HAP-1 (cell line): ENCODE measurements around the gene TFCP2L1.

Experiments
- DNase-seq, 2 experiments: peaks; one replicate each; pipeline ENCODE4 v3.0.0-alpha.2; 2016 to 2020; ENCODE audit warnings: low spot score in 2 of 2
- H3K27me3 ChIP-seq: fragments of 250-450 bp; sonication (Bioruptor Pico); 2 replicates; pipeline ENCODE4 v1.5.1; 2020; ENCODE audit warnings: low read depth, mild to moderate bottlenecking, moderate library complexity
- H3K36me3 ChIP-seq: fragments of 250-450 bp; sonication (Bioruptor Pico); replicated peaks from 2 replicates; pipeline ENCODE4 v1.5.1; 2020; ENCODE audit warnings: mild to moderate bottlenecking
- H3K4me1 ChIP-seq: fragments of 250-450 bp; sonication (Bioruptor Pico); 2 replicates; pipeline ENCODE4 v1.5.1; 2020; ENCODE audit warnings: mild to moderate bottlenecking
- H3K4me3 ChIP-seq: fragments of 250-450 bp; sonication (Bioruptor Pico); 2 replicates; pipeline ENCODE4 v1.5.1; 2020; ENCODE audit warnings: mild to moderate bottlenecking, moderate library complexity
- H3K9me3 ChIP-seq: fragments of 250-450 bp; sonication (Bioruptor Pico); 2 replicates; pipeline ENCODE4 v1.5.1; 2020; ENCODE audit warnings: mild to moderate bottlenecking, moderate library complexity
- in situ Hi-C: fragments of 300-500 bp; cut with MboI; formaldehyde crosslinking; loops from 3 replicates; pipeline ENCODE4 v1.14.3; 2020; ENCODE audit warnings: low sequenced_read_pairs, inconsistent platforms, mixed read lengths

TFCP2L1 gene

GRCh38 chr2:121203591-121204249, 81.3 kb downstream of the TFCP2L1 start:
- Histone ChIP-seq H3K27me3 (no peaks in the 10 kb centered on the region), H3K4me3 (no peak overlapping the region), H3K4me1 (no peaks in the 10 kb centered on the region), H3K36me3 (no peaks in the 10 kb centered on the region), H3K9me3 (no peaks in the 10 kb centered on the region)
- no peak for DNase-seq
- in situ Hi-C loops = no loop called here

GRCh38 chr2:121202541-121203310, 82.3 kb downstream of the TFCP2L1 start:
- in situ Hi-C loops = no loop called here
- H3K27me3 ChIP-seq = no peaks in the 10 kb centered on the region
- no peak for DNase-seq

GRCh38 chr2:121201796-121202195, 83.2 kb downstream of the TFCP2L1 start:
- no peak for DNase-seq
- no peaks in the 10 kb centered on the region for H3K4me1 ChIP-seq
- H3K27me3 ChIP-seq = no peaks in the 10 kb centered on the region
- no peaks in the 10 kb centered on the region for H3K36me3 ChIP-seq
- no peak overlapping the region for H3K4me3 ChIP-seq
- in situ Hi-C loops = no loop called here
- H3K9me3 ChIP-seq = no peaks in the 10 kb centered on the region

More at GRCh38 chr2:121202541-121203310, 82.3 kb downstream of the TFCP2L1 start:
- H3K9me3 ChIP-seq = no peaks in the 10 kb centered on the region
- no peaks in the 10 kb centered on the region for H3K36me3 ChIP-seq
- no peaks in the 10 kb centered on the region for H3K4me1 ChIP-seq
- no peak overlapping the region for H3K4me3 ChIP-seq

- no peaks in the 10 kb centered on the region for H3K27me3 ChIP-seq
- no peaks in the 10 kb centered on the region for H3K9me3 ChIP-seq
- no peak for DNase-seq
- in situ Hi-C loops = no loop called here
- H3K4me3 ChIP-seq = no peak overlapping the region
- H3K36me3 ChIP-seq = no peaks in the 10 kb centered on the region
- H3K4me1 ChIP-seq = no peaks in the 10 kb centered on the region
These were observed 84.3 kb downstream of the TFCP2L1 start for GRCh38 chr2:121200419-121201315.

DNA sequence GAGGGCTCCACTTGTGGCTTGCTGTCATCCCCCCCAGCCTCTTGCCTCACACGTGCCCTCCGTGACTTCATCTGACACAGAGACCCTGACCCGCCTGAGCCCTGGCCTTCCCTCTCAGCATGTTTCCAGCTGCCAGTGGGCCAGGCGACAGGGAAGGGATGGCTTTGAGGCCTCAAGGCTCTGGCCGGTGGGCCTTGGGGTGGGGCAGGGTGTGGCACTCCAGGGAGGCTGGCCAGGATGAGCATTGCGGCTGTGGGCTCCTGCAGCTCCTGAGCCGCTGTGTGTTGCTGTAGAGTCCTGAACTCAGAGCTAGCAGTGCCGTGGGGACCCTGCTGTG, 85.0 kb downstream of the TFCP2L1 start:
- no peaks in the 10 kb centered on the region for H3K4me1 ChIP-seq
- no peaks in the 10 kb centered on the region for H3K27me3 ChIP-seq
- H3K4me3 ChIP-seq = no peak overlapping the region
- no peak for DNase-seq
- H3K9me3 ChIP-seq = no peaks in the 10 kb centered on the region
- in situ Hi-C loops = no loop called here
- no peaks in the 10 kb centered on the region for H3K36me3 ChIP-seq

DNA sequence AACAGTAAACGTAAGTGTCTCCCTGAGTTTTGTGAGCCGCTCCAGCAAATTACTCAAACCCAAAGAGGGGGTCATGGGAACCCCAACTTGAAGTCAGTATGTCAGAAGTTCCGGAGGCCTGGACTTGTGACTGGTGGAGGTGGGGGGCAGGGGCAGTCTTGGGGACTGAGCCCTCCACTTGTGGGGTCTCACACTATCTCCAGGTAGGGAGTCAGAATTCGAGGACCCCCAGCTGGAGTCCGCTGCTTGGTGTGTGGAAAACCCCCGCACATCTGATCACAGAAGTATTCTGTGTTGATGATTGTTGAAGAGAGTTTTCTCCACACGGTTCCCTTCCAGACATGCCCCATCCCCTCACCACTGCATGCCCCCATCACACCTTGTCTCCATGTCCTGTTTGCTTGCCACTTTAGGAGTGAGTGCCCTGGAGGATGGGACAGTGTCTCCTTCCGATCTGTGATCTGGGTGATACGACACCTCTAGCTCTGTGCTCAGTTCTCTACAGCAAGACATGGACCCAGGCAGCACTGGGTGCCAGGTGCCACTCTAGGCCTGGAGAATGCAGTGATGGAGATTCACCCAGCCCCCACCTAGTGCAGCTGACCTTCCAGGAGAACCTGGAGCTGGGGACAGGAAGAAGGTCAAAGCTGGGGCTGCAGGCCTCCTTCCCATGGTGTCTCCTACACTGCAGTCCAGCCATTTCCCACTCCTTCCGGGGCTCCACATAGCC, 85.6 kb downstream of the TFCP2L1 start:
- DNase-seq = no peak
- no peak overlapping the region for H3K4me3 ChIP-seq
- H3K36me3 ChIP-seq = no peaks in the 10 kb centered on the region
- H3K4me1 ChIP-seq = no peaks in the 10 kb centered on the region
- no peaks in the 10 kb centered on the region for H3K27me3 ChIP-seq
- H3K9me3 ChIP-seq = no peaks in the 10 kb centered on the region
- in situ Hi-C loops = no loop called here

DNA sequence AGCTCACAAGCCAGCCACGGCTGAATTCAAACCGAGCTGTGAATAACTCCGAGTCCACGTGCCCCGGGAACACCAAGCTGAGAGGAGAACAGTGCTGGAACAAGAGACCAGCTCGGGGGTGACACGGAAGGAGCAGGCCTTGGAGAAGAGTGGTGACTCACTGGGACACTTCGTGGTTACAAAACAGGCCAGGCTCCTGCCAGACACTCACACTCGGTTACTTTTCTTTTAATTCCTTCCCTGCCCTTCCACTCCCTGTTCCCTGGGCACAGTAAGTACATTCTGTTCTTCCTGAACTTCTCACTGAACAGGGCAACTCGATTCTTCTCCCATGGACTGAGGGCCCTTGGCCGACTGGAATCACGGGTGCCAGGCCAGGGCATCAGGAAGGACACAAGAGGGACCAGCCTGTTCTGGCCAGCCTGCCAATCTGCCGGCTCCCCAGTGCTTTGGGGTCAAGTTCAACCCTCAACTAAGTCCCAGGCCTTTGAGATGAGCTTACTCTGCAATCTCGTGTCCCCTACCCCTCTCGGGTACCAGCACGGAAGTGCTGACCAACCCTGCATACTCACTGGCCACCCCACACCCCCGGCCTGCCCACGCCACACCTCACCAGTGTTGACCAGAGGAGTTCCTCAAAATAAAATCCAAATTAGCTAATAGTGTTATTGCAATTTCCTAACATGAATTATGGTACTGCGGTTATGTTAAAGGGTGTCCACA, 87.5 kb downstream of the TFCP2L1 start:
- no peaks in the 10 kb centered on the region for H3K4me1 ChIP-seq
- in situ Hi-C loops = no loop called here
- no peaks in the 10 kb centered on the region for H3K9me3 ChIP-seq
- no peak for DNase-seq
- no peaks in the 10 kb centered on the region for H3K36me3 ChIP-seq
- no peak overlapping the region for H3K4me3 ChIP-seq
- no peaks in the 10 kb centered on the region for H3K27me3 ChIP-seq

DNA sequence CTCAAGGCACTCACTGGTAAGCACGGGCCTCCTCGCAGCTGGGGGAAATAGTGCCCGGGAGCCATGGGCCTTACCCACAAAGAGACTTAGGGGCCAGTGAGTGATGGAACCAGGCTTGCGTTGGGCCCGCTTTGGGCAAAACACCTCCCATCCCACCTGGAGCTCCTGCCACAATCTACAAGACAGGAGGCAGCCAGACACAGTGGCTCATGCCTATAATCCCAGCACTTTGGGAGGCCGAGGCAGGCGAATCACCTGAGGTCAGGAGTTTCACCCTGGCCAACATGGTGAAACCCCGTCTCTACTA, 88.2 kb downstream of the TFCP2L1 start:
- DNase-seq = no peak
- no peaks in the 10 kb centered on the region for H3K36me3 ChIP-seq
- H3K9me3 ChIP-seq = no peaks in the 10 kb centered on the region
- in situ Hi-C loops = no loop called here
- H3K4me1 ChIP-seq = no peaks in the 10 kb centered on the region
- H3K27me3 ChIP-seq = no peaks in the 10 kb centered on the region
- H3K4me3 ChIP-seq = no peak overlapping the region

DNA sequence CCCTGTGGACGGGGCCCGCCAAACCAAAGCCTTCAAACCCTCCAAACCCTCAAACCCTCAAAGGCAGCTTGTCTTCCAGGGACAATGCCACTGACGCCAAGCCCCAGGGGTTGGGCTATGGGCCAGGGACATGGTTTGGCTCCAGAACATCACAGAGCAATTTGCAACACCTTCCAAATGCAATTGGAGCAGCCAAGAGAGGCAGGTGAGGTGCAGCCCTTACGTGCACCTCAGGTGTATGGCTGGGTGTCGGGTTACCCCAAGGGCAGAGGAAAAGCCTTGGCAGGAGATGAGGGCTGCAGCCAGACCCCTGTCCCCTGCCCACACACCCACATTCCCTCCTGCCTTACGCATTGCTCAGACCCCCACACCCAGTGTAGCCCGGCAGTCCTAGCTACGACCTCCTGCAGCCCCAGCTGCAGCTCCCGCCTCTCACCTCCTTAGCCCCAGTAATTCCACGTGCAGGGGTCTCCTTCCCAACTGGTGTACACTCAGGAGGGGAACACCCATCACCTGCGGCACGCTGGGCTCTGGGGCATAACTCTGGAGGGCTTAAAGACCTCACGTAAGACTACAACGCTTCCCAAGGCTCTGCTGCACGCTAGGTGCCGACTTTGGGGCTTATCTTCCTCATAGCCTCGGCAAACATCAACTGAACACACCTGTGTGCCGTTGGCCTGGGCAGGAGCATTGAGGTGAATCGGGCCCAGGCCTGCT, 88.7 kb downstream of the TFCP2L1 start:
- no peak overlapping the region for H3K4me3 ChIP-seq
- no peaks in the 10 kb centered on the region for H3K4me1 ChIP-seq
- H3K36me3 ChIP-seq = no peaks in the 10 kb centered on the region
- no peaks in the 10 kb centered on the region for H3K27me3 ChIP-seq
- DNase-seq = no peak
- in situ Hi-C loops = no loop called here
- H3K9me3 ChIP-seq = no peaks in the 10 kb centered on the region

- Histone ChIP-seq H3K4me1 (no peaks in the 10 kb centered on the region), H3K27me3 (no peaks in the 10 kb centered on the region), H3K36me3 (no peaks in the 10 kb centered on the region), H3K9me3 (no peaks in the 10 kb centered on the region), H3K4me3 (no peak overlapping the region)
- in situ Hi-C loops = no loop called here
- no peak for DNase-seq
These were observed 90.0 kb downstream of the TFCP2L1 start for GRCh38 chr2:121195036-121195435.

- Histone ChIP-seq H3K27me3 (no peaks in the 10 kb centered on the region), H3K4me1 (no peaks in the 10 kb centered on the region), H3K4me3 (no peak overlapping the region), H3K36me3 (no peaks in the 10 kb centered on the region), H3K9me3 (no peaks in the 10 kb centered on the region)
- in situ Hi-C loops = no loop called here
- no peak for DNase-seq
These were observed 90.4 kb downstream of the TFCP2L1 start for GRCh38 chr2:121194626-121195025.

GRCh38 chr2:121193185-121193584, 91.8 kb downstream of the TFCP2L1 start:
- in situ Hi-C loops = no loop called here
- no peak for DNase-seq
- Histone ChIP-seq H3K36me3 (no peaks in the 10 kb centered on the region), H3K4me1 (no peaks in the 10 kb centered on the region), H3K4me3 (no peak overlapping the region), H3K9me3 (no peaks in the 10 kb centered on the region), H3K27me3 (no peaks in the 10 kb centered on the region)

DNA sequence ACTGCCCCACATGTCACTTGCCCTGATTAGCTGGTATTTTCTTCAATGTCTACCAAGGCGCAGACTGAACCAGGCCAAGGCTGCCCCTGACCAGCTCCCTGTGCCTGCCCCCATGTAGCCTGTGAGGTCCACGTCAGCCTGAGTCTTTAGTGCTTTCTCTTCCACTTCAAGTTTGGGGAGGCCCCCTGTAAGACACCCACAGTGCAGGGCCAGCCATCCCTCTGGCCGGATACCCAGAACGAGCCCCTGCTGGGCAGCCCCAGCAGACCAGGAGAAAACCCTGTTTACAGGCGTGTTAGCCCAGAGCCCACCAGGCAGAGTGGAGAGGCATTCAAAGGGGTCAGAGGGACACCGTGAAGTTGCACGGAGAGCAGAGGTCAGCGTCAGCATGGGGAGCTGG, 92.4 kb downstream of the TFCP2L1 start:
- Histone ChIP-seq H3K4me1 (no peaks in the 10 kb centered on the region), H3K4me3 (no peak overlapping the region), H3K27me3 (no peaks in the 10 kb centered on the region), H3K36me3 (no peaks in the 10 kb centered on the region), H3K9me3 (no peaks in the 10 kb centered on the region)
- in situ Hi-C loops = no loop called here
- no peak for DNase-seq
